Activated CD4-positive, alpha-beta T cell treated with anti-CD3 and anti-CD28 coated beads for 36 hours (primary cell): ENCODE results near the gene TRAPPC11. TPM values are rescaled to one million over a fixed set of nuclear protein-coding genes. Genes with fewer than 3 reads are reported as not detected.
"Not testable (repeated sequence)": the region's sequence is repeated elsewhere in the genome, so short reads cannot be mapped to it uniquely, and the experiment has no call there.

ENCODE experiments used
- ATAC-seq: fragments of 200-7000 bp; cut with Tn5 transposase; one replicate; pipeline ENCODE4 v1.10.0; 2021; ENCODE audit warnings: mild to moderate bottlenecking, moderate library complexity
- CTCF ChIA-PET: fragments of 350-600 bp; sonication (Branson Sonifier 250); formaldehyde crosslinking; loops from one replicate; lab custom pipeline; 2021; ENCODE audit warnings: antibody characterized with exemption; lab: Charles Lee
- POLR2A ChIA-PET: fragments of 350-600 bp; sonication (Branson Sonifier 250); formaldehyde crosslinking; loops from one replicate; lab custom pipeline; 2021; ENCODE audit warnings: antibody characterized with exemption, inconsistent platforms; lab: Charles Lee
- DNase-seq: peaks from one replicate; pipeline ENCODE4 v3.0.0-alpha.2; 2020
- H3K27ac Mint-ChIP-seq: one replicate; pipeline ENCODE4 v1.8.0; 2021; ENCODE audit warnings: mixed read lengths
- H3K27me3 Mint-ChIP-seq: one replicate; pipeline ENCODE4 v1.8.0; 2021; ENCODE audit warnings: mixed read lengths
- H3K36me3 Mint-ChIP-seq: one replicate; pipeline ENCODE4 v1.8.0; 2021; ENCODE audit warnings: low read depth, mixed read lengths
- H3K4me1 Mint-ChIP-seq: one replicate; pipeline ENCODE4 v1.8.0; 2021; ENCODE audit warnings: mixed read lengths
- H3K4me3 Mint-ChIP-seq: one replicate; pipeline ENCODE4 v1.8.0; 2021; ENCODE audit warnings: mild to moderate bottlenecking, moderate library complexity, mixed read lengths
- H3K9me3 Mint-ChIP-seq: one replicate; pipeline ENCODE4 v1.8.0; 2021; ENCODE audit warnings: low read depth, mixed read lengths
- intact Hi-C, 2 experiments: fragments of 100-400 bp; cut with DNase I in 1 of 2; cut with micrococcal nuclease in 1 of 2; formaldehyde crosslinking; loops; one replicate each; pipeline versions ENCODE4 v1.14.2 to v1.15.1; 2022 to 2024; cut with DNase I, micrococcal nuclease
- total RNA-seq, 2 experiments: library from RNA; stranded (reverse); gene quantifications; one replicate each; pipeline ENCODE4 v1.2.3, GENCODE V29; 2021

TRAPPC11 gene
- total RNA-seq, 2 experiments from 2014 or later, result 27.7 to 37.9 TPM

GRCh38 chr4:183627286-183627685 is 31.8 kb upstream of the TRAPPC11 start:
- H3K27me3 Mint-ChIP-seq, DNase-seq, H3K36me3 Mint-ChIP-seq, H3K4me1 Mint-ChIP-seq, intact Hi-C loops, POLR2A ChIA-PET, H3K9me3 Mint-ChIP-seq, H3K4me3 Mint-ChIP-seq, H3K27ac Mint-ChIP-seq, CTCF ChIA-PET, ATAC-seq: not testable (repeated sequence)

GRCh38 chr4:183627979-183628588 is 31.0 kb upstream of the TRAPPC11 start:
- H3K36me3 Mint-ChIP-seq, result no peaks in the 10 kb centered on the region
- ATAC-seq (no peak), DNase-seq (no peak)
- H3K9me3 Mint-ChIP-seq, result no peaks in the 10 kb centered on the region
- intact Hi-C loops, result no loop called here
- no peaks in the 10 kb centered on the region for H3K27me3 Mint-ChIP-seq
- no peaks in the 10 kb centered on the region for H3K4me1 Mint-ChIP-seq
- no peak overlapping the region for H3K27ac Mint-ChIP-seq
- no peak overlapping the region for H3K4me3 Mint-ChIP-seq
- ChIA-PET POLR2A (no interaction called here), CTCF (no interaction called here)

GRCh38 chr4:183631577-183632198 is 27.4 kb upstream of the TRAPPC11 start:
- intact Hi-C loops, result no loop called here
- POLR2A ChIA-PET, result no interaction called here
- H3K9me3 Mint-ChIP-seq, result no peaks in the 10 kb centered on the region

GRCh38 chr4:183632689-183633088 is 26.4 kb upstream of the TRAPPC11 start:
- peaks cover 9% of the 10 kb centered on the region for H3K4me1 Mint-ChIP-seq
- H3K27ac Mint-ChIP-seq, result no peak overlapping the region
- no peaks in the 10 kb centered on the region for H3K27me3 Mint-ChIP-seq
- POLR2A ChIA-PET, result no interaction called here
- CTCF ChIA-PET, result no interaction called here
- H3K36me3 Mint-ChIP-seq, result no peaks in the 10 kb centered on the region
- H3K4me3 Mint-ChIP-seq, result no peak overlapping the region
- ATAC-seq (no peak), DNase-seq (no peak)
- intact Hi-C loops, result no loop called here
- H3K9me3 Mint-ChIP-seq, result no peaks in the 10 kb centered on the region

More at GRCh38 chr4:183631577-183632198, 27.4 kb upstream of the TRAPPC11 start:
- no peaks in the 10 kb centered on the region for H3K27me3 Mint-ChIP-seq
- no peak for ATAC-seq
- no peaks in the 10 kb centered on the region for H3K36me3 Mint-ChIP-seq
- no peak overlapping the region for H3K27ac Mint-ChIP-seq
- CTCF ChIA-PET, result no interaction called here
- no peak overlapping the region for H3K4me3 Mint-ChIP-seq
- peaks cover 4% of the 10 kb centered on the region for H3K4me1 Mint-ChIP-seq
- no peak for DNase-seq

GRCh38 chr4:183633476-183634400 is 25.4 kb upstream of the TRAPPC11 start:
- Mint-ChIP-seq H3K36me3 (peaks cover under 1% of the 10 kb centered on the region), H3K4me1 (peaks cover 9% of the 10 kb centered on the region), H3K27ac (no peak overlapping the region), H3K9me3 (no peaks in the 10 kb centered on the region), H3K4me3 (no peak overlapping the region), H3K27me3 (no peaks in the 10 kb centered on the region)
- no peak for DNase-seq
- peak; percentile 47 for ATAC-seq
- intact Hi-C loops, result no loop called here
- ChIA-PET CTCF (no interaction called here), POLR2A (interaction anchor here (0.7 kb wide), 1 partner anchor 62 kb away, joined by 3 read pairs; no protein-coding TSS in a partner anchor)

GRCh38 chr4:183635321-183635720 is 23.8 kb upstream of the TRAPPC11 start:
- ATAC-seq (no peak), DNase-seq (no peak)
- Mint-ChIP-seq H3K27ac (no peak overlapping the region), H3K9me3 (no peaks in the 10 kb centered on the region), H3K4me3 (no peak overlapping the region), H3K27me3 (no peaks in the 10 kb centered on the region), H3K4me1 (peaks cover 9% of the 10 kb centered on the region), H3K36me3 (peaks cover 2% of the 10 kb centered on the region)
- CTCF ChIA-PET, result no interaction called here
- POLR2A ChIA-PET, result no interaction called here
- intact Hi-C loops, result no loop called here

- no peak overlapping the region for H3K27ac Mint-ChIP-seq
Observed at GRCh38 chr4:183635741-183636140, 23.4 kb upstream of the TRAPPC11 start.

GRCh38 chr4:183636503-183636902 is 22.6 kb upstream of the TRAPPC11 start:
- no peak overlapping the region for H3K4me3 Mint-ChIP-seq
- POLR2A ChIA-PET, result interaction anchor here (0.6 kb wide), 1 partner anchor 144 kb away, joined by 3 read pairs; no protein-coding TSS in a partner anchor

More at GRCh38 chr4:183635741-183636140, 23.4 kb upstream of the TRAPPC11 start:
- H3K4me1 Mint-ChIP-seq, result peaks cover 9% of the 10 kb centered on the region
- H3K36me3 Mint-ChIP-seq, result peaks cover 2% of the 10 kb centered on the region
- no peak for ATAC-seq
- DNase-seq, result no peak
- no peak overlapping the region for H3K4me3 Mint-ChIP-seq
- POLR2A ChIA-PET, result no interaction called here
- H3K27me3 Mint-ChIP-seq, result no peaks in the 10 kb centered on the region
- H3K9me3 Mint-ChIP-seq, result no peaks in the 10 kb centered on the region
- CTCF ChIA-PET, result no interaction called here
- intact Hi-C loops, result no loop called here

GRCh38 chr4:183636923-183637322 is 22.2 kb upstream of the TRAPPC11 start:
- no peaks in the 10 kb centered on the region for H3K27me3 Mint-ChIP-seq
- peaks cover 7% of the 10 kb centered on the region for H3K36me3 Mint-ChIP-seq
- intact Hi-C loops, result no loop called here
- no peak overlapping the region for H3K27ac Mint-ChIP-seq
- no peaks in the 10 kb centered on the region for H3K9me3 Mint-ChIP-seq
- DNase-seq (no peak), ATAC-seq (no peak)
- CTCF ChIA-PET, result no interaction called here
- H3K4me3 Mint-ChIP-seq, result no peak overlapping the region
- peaks cover 14% of the 10 kb centered on the region for H3K4me1 Mint-ChIP-seq
- POLR2A ChIA-PET, result interaction anchor here (0.6 kb wide), 1 partner anchor 144 kb away, joined by 3 read pairs; no protein-coding TSS in a partner anchor

More at GRCh38 chr4:183636503-183636902, 22.6 kb upstream of the TRAPPC11 start:
- Mint-ChIP-seq H3K9me3 (no peaks in the 10 kb centered on the region), H3K36me3 (peaks cover 6% of the 10 kb centered on the region), H3K27me3 (no peaks in the 10 kb centered on the region), H3K4me1 (peaks cover 12% of the 10 kb centered on the region), H3K27ac (no peak overlapping the region)
- CTCF ChIA-PET, result no interaction called here
- DNase-seq (no peak), ATAC-seq (no peak)
- intact Hi-C loops, result no loop called here

- ATAC-seq (peak; percentile 88), DNase-seq (no peak)
- intact Hi-C loops, result no loop called here
- ChIA-PET CTCF (no interaction called here), POLR2A (no interaction called here)
- H3K36me3 Mint-ChIP-seq, result peaks cover 10% of the 10 kb centered on the region
- no peak overlapping the region for H3K4me3 Mint-ChIP-seq
- no peak overlapping the region for H3K27ac Mint-ChIP-seq
- H3K4me1 Mint-ChIP-seq, result peaks cover 14% of the 10 kb centered on the region
- H3K27me3 Mint-ChIP-seq, result no peaks in the 10 kb centered on the region
- H3K9me3 Mint-ChIP-seq, result no peaks in the 10 kb centered on the region
Observed at GRCh38 chr4:183637461-183637860, 21.6 kb upstream of the TRAPPC11 start.

- POLR2A ChIA-PET, result no interaction called here
- Mint-ChIP-seq H3K27ac (no peak overlapping the region), H3K27me3 (no peaks in the 10 kb centered on the region), H3K36me3 (peaks cover 11% of the 10 kb centered on the region), H3K9me3 (no peaks in the 10 kb centered on the region), H3K4me1 (peaks cover 12% of the 10 kb centered on the region), H3K4me3 (no peak overlapping the region)
- intact Hi-C loops, result no loop called here
- ATAC-seq (no peak), DNase-seq (no peak)
- CTCF ChIA-PET, result interaction anchor here (0.5 kb wide), 1 partner anchor 124 kb away, joined by 3 read pairs; no protein-coding TSS in a partner anchor
Observed at GRCh38 chr4:183638436-183638835, 20.7 kb upstream of the TRAPPC11 start.
